ENCODE measurements around the gene RPP25. TPM values are rescaled to one million over a fixed set of nuclear protein-coding genes. Genes with fewer than 3 reads are reported as not detected.

The RPP25 gene
- total RNA-seq, 4 donors from 2014 or later, result 10.1 to 28.4 (median 16.5) TPM

- intact Hi-C loops (cut with DNase I; ENCODE audit: low total_unique reads) (no loop called here), in situ Hi-C loops (cut with MboI; ENCODE audit: low pct_ligation_motif_present in 1 of 4, low pct_unique_long_range_greater_than_20kb in 1 of 4, low sequenced_read_pairs in 3 of 4) (no loop called here)
- H3K9me3 ChIP-seq, result no peaks in the 10 kb centered on the region
- H3K4me1 ChIP-seq, result peaks cover 0 to 4% (median 0%) of the 10 kb centered on the region in 4 donors
- H3K4me3 ChIP-seq, result no peak overlapping the region
- TF ChIP-seq POLR2AphosphoS5 (IDR thresholded peaks at IDR 0.05), result peak in 1 of 3 donors; percentile 15
- no peak for TF ChIP-seq EP300 (IDR thresholded peaks at IDR 0.05; ENCODE audit: low read depth)
- TF ChIP-seq CTCF (IDR thresholded peaks at IDR 0.05), result no peak
- DNase-seq, result no peak
- no peaks in the 10 kb centered on the region for H3K27me3 ChIP-seq
- WGBS, 2 donors (ENCODE audit: low coverage in 1 of 2), result 7 to 11% methylated on average over 2 to 4 of the region's 4 CpGs
- no peaks in the 10 kb centered on the region for H3K36me3 ChIP-seq
- H3K27ac ChIP-seq, result peak overlapping the region in 3 of 4 donors; percentile 9 to 48 (median 12)
These were observed 27.2 kb upstream of the RPP25 start for GRCh38 chr15:74983725-74984231.

- Histone ChIP-seq H3K4me1 (peaks cover 0 to 4% (median 0%) of the 10 kb centered on the region in 4 donors), H3K4me3 (no peak overlapping the region), H3K27ac (no peak overlapping the region), H3K27me3 (no peaks in the 10 kb centered on the region), H3K36me3 (no peaks in the 10 kb centered on the region), H3K9me3 (no peaks in the 10 kb centered on the region)
- no peak for TF ChIP-seq POLR2AphosphoS5 (IDR thresholded peaks at IDR 0.05)
- TF ChIP-seq EP300 (IDR thresholded peaks at IDR 0.05; ENCODE audit: low read depth), result no peak
- TF ChIP-seq POLR2A (IDR thresholded peaks at IDR 0.05), result no peak
- TF ChIP-seq CTCF (IDR thresholded peaks at IDR 0.05), result no peak
- no peak for DNase-seq
- intact Hi-C loops (cut with DNase I; ENCODE audit: low total_unique reads) (no loop called here), in situ Hi-C loops (cut with MboI; ENCODE audit: low pct_ligation_motif_present in 1 of 4, low pct_unique_long_range_greater_than_20kb in 1 of 4, low sequenced_read_pairs in 3 of 4) (no loop called here)
- 73 to 82% methylated on average over 3 to 5 of the region's 5 CpGs for WGBS, 2 donors (ENCODE audit: low coverage in 1 of 2)
These were observed 25.6 kb upstream of the RPP25 start for GRCh38 chr15:74982183-74982582.

GRCh38 chr15:74978503-74978902 is 21.9 kb upstream of the RPP25 start:
- no peak for TF ChIP-seq EP300 (IDR thresholded peaks at IDR 0.05; ENCODE audit: low read depth)
- no peak for TF ChIP-seq CTCF (IDR thresholded peaks at IDR 0.05)
- TF ChIP-seq POLR2A (IDR thresholded peaks at IDR 0.05), result no peak
- TF ChIP-seq POLR2AphosphoS5 (IDR thresholded peaks at IDR 0.05), result no peak
- no peak overlapping the region for H3K27ac ChIP-seq
- H3K4me3 ChIP-seq, result no peak overlapping the region
- H3K27me3 ChIP-seq, result no peaks in the 10 kb centered on the region
- intact Hi-C loops (cut with DNase I; ENCODE audit: low total_unique reads), result no loop called here
- 30% methylated on average over 3 of the region's 3 CpGs; no CpG with 5 or more reads in 1 of the 2 donors for WGBS, 2 donors (ENCODE audit: low coverage in 1 of 2)
- no peak for DNase-seq
- H3K4me1 ChIP-seq, result peaks cover 0 to 4% (median 0%) of the 10 kb centered on the region in 4 donors
- H3K9me3 ChIP-seq, result no peaks in the 10 kb centered on the region
- in situ Hi-C loops (cut with MboI; ENCODE audit: low pct_ligation_motif_present in 1 of 4, low pct_unique_long_range_greater_than_20kb in 1 of 4, low sequenced_read_pairs in 3 of 4), result no loop called here
- H3K36me3 ChIP-seq, result no peaks in the 10 kb centered on the region

GRCh38 chr15:74978077-74978476 is 21.5 kb upstream of the RPP25 start:
- Histone ChIP-seq H3K27ac (no peak overlapping the region), H3K27me3 (no peaks in the 10 kb centered on the region), H3K36me3 (no peaks in the 10 kb centered on the region), H3K4me1 (peaks cover 0 to under 1% (median 0%) of the 10 kb centered on the region in 4 donors), H3K9me3 (no peaks in the 10 kb centered on the region), H3K4me3 (no peak overlapping the region)
- 69 to 75% methylated on average over 1 of the region's 1 CpG for WGBS, 2 donors (ENCODE audit: low coverage in 1 of 2)
- in situ Hi-C loops (cut with MboI; ENCODE audit: low pct_ligation_motif_present in 1 of 4, low pct_unique_long_range_greater_than_20kb in 1 of 4, low sequenced_read_pairs in 3 of 4) (no loop called here), intact Hi-C loops (cut with DNase I; ENCODE audit: low total_unique reads) (no loop called here)
- DNase-seq, result no peak
- TF ChIP-seq EP300 (IDR thresholded peaks at IDR 0.05; ENCODE audit: low read depth) (no peak), POLR2AphosphoS5 (IDR thresholded peaks at IDR 0.05) (no peak), CTCF (IDR thresholded peaks at IDR 0.05) (no peak), POLR2A (IDR thresholded peaks at IDR 0.05) (no peak)
